Mesenchymal stem cell (in vitro differentiated cells and primary cell): ENCODE measurements around the gene SAMD13.
A peak's percentile ranks its signal among the peaks of the same experiment; 100 is the strongest.

ENCODE experiments used
- DNase-seq: peaks from one replicate; pipeline ENCODE4 v3.0.0-alpha.2; 2013
- H2AFZ ChIP-seq: one replicate; pipeline ENCODE4 v1.6.1; 2013; ENCODE audit warnings: low read depth, mild to moderate bottlenecking, control low read depth, inconsistent platforms, low read length, moderate library complexity
- H2AK5ac ChIP-seq: 2 replicates; pipeline ENCODE4 v1.6.1; 2013; ENCODE audit warnings: low read length, moderate library complexity, mild to moderate bottlenecking, inconsistent platforms; ENCODE audit not compliant: severe bottlenecking
- H2BK120ac ChIP-seq: one replicate; pipeline ENCODE4 v1.6.1; 2013; ENCODE audit warnings: low read depth, mild to moderate bottlenecking, inconsistent platforms, low read length, moderate library complexity
- H2BK12ac ChIP-seq, 2 experiments: one replicate each; pipeline ENCODE4 v1.6.1; 2013; ENCODE audit warnings: inconsistent platforms in 2 of 2, low read length in 2 of 2, mild to moderate bottlenecking in 2 of 2, moderate library complexity in 2 of 2, control low read depth in 1 of 2
- H2BK15ac ChIP-seq: one replicate; pipeline ENCODE4 v1.6.1; 2013; ENCODE audit warnings: mild to moderate bottlenecking, low read depth, inconsistent platforms; ENCODE audit not compliant: poor library complexity, severe bottlenecking
- H2BK5ac ChIP-seq: 2 replicates; pipeline ENCODE4 v1.6.1; 2013; ENCODE audit warnings: low read depth, mild to moderate bottlenecking, low read length, control low read depth, inconsistent platforms; ENCODE audit not compliant: poor library complexity, severe bottlenecking
- H3K14ac ChIP-seq, 2 experiments: one replicate each; pipeline ENCODE4 v1.6.1; 2013; ENCODE audit warnings: inconsistent platforms in 2 of 2, low read length in 2 of 2, control low read depth in 1 of 2, mild to moderate bottlenecking in 1 of 2, moderate library complexity in 1 of 2
- H3K18ac ChIP-seq, 2 experiments: one replicate each; pipeline ENCODE4 v1.6.1; 2013; ENCODE audit warnings: inconsistent platforms in 2 of 2, low read length in 2 of 2, control low read depth in 1 of 2, low read depth in 1 of 2, mild to moderate bottlenecking in 1 of 2
- H3K23ac ChIP-seq, 2 experiments: one replicate each; pipeline ENCODE4 v1.6.1; 2013; ENCODE audit warnings: inconsistent platforms in 2 of 2, low read length in 2 of 2, mild to moderate bottlenecking in 2 of 2, moderate library complexity in 2 of 2, control low read depth in 1 of 2
- H3K27ac ChIP-seq: 2 replicates; pipeline ENCODE4 v1.5.1; 2013; ENCODE audit warnings: mild to moderate bottlenecking, moderate library complexity, low read length, control low read depth, inconsistent platforms; ENCODE audit not compliant: poor library complexity, severe bottlenecking
- H3K27me3 ChIP-seq, 2 experiments: 2 replicates each; pipeline versions ENCODE4 v1.6.1 to v1.7.0; 2013; ENCODE audit warnings: low read length in 2 of 2, mild to moderate bottlenecking in 2 of 2, moderate library complexity in 2 of 2, control low read depth in 1 of 2, inconsistent platforms in 1 of 2; ENCODE audit not compliant: control insufficient read depth in 1 of 2, insufficient read depth in 1 of 2
- H3K36me3 ChIP-seq, 2 experiments: 2 replicates each; pipeline versions ENCODE4 v1.6.1 to v1.7.0; 2013; ENCODE audit warnings: low read length in 2 of 2, control low read depth in 1 of 2, inconsistent platforms in 1 of 2, low read depth in 1 of 2, mild to moderate bottlenecking in 1 of 2; ENCODE audit not compliant: insufficient read depth in 2 of 2, control insufficient read depth in 1 of 2
- H3K4ac ChIP-seq, 2 experiments: one replicate each; pipeline ENCODE4 v1.6.1; 2013; ENCODE audit warnings: inconsistent platforms in 2 of 2, low read length in 2 of 2, mild to moderate bottlenecking in 2 of 2, moderate library complexity in 2 of 2, control low read depth in 1 of 2, low read depth in 1 of 2
- H3K4me1 ChIP-seq: 2 replicates; pipeline ENCODE4 v1.6.1; 2013; ENCODE audit warnings: low read depth, low read length, control low read depth; ENCODE audit not compliant: control insufficient read depth, insufficient read depth
- H3K4me2 ChIP-seq: 2 replicates; pipeline ENCODE4 v1.6.1; 2013; ENCODE audit warnings: low read length, mild to moderate bottlenecking, inconsistent platforms; ENCODE audit not compliant: poor library complexity, severe bottlenecking
- H3K4me3 ChIP-seq, 2 experiments: 2 replicates each; pipeline versions ENCODE4 v1.5.1 to v1.7.0; 2013; ENCODE audit warnings: low read length in 2 of 2, mild to moderate bottlenecking in 2 of 2, control low read depth in 1 of 2, low read depth in 1 of 2; ENCODE audit not compliant: insufficient read depth in 1 of 2
- H3K79me1 ChIP-seq: replicated peaks from 2 replicates; pipeline ENCODE4 v1.6.1; 2013; ENCODE audit warnings: mild to moderate bottlenecking, control low read depth, low read length, inconsistent platforms; ENCODE audit not compliant: poor library complexity, severe bottlenecking
- H3K9ac ChIP-seq: 2 replicates; pipeline ENCODE4 v1.7.0; 2013; ENCODE audit warnings: mild to moderate bottlenecking, low read length, moderate library complexity
- H3K9me3 ChIP-seq: 2 replicates; pipeline ENCODE4 v1.7.0; 2013; ENCODE audit warnings: mild to moderate bottlenecking, low read length; ENCODE audit not compliant: control insufficient read depth
- H4K8ac ChIP-seq: one replicate; pipeline ENCODE4 v1.6.1; 2013; ENCODE audit warnings: inconsistent platforms, mild to moderate bottlenecking, low read length, moderate library complexity
- H4K91ac ChIP-seq: one replicate; pipeline ENCODE4 v1.6.1; 2013; ENCODE audit warnings: mild to moderate bottlenecking, low read length, inconsistent platforms
- WGBS: methylation state at CpG from one replicate; pipeline ENCODE4 v1.1.7; 2013; ENCODE audit warnings: mixed read lengths; 5-methylcytosine and 5-hydroxymethylcytosine counted together

The SAMD13 gene

DNA sequence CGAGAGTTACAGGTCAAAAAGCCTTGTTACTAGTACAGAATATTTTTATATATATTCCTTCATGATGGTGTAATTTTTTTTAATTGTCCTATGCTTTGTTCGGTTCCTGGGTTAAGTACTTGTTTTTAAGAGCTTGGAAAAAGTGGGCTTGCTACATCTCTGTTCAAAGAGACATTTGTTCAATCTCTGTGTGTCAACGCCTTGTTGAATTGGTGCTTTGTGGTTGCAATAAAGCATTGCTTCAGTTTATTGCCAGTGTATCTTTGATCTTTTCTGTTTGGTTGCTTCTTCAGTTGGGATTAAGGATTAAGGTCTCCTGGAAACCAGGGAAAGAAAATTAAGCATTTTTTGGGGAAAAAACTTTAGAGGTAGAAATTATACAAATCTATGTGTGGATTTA, 49.0 kb downstream of the SAMD13 start:
- Histone ChIP-seq H2BK12ac (no peak overlapping the region), H2BK120ac (no peak overlapping the region), H3K27me3 (no peaks in the 10 kb centered on the region), H4K8ac (no peak overlapping the region), H3K4me1 (peaks cover 3% of the 10 kb centered on the region), H4K91ac (no peak overlapping the region), H2BK15ac (no peak overlapping the region), H3K9ac (no peak overlapping the region), H3K9me3 (no peaks in the 10 kb centered on the region), H3K14ac (no peak overlapping the region), H3K27ac (no peak overlapping the region), H3K18ac (no peak overlapping the region), H3K36me3 (no peaks in the 10 kb centered on the region), H3K4me3 (no peak overlapping the region), H2AK5ac (no peak overlapping the region), H3K4ac (no peak overlapping the region), H3K23ac (no peak overlapping the region), H2AFZ (no peak overlapping the region), H3K79me1 (no peaks in the 10 kb centered on the region), H3K4me2 (no peak overlapping the region), H2BK5ac (no peak overlapping the region)
- WGBS, result 86% methylated on average over 2 of the region's 3 CpGs
- no peak for DNase-seq

GRCh38 chr1:84352298-84353106, 51.0 kb downstream of the SAMD13 start:
- H2AK5ac ChIP-seq, result no peak overlapping the region
- H2BK5ac ChIP-seq, result no peak overlapping the region
- H2BK120ac ChIP-seq, result no peak overlapping the region
- no peak overlapping the region for H2AFZ ChIP-seq
- no peaks in the 10 kb centered on the region for H3K36me3 ChIP-seq
- no peak overlapping the region for H4K8ac ChIP-seq
- H3K4ac ChIP-seq, result no peak overlapping the region
- no peak for DNase-seq
- H3K4me3 ChIP-seq, result no peak overlapping the region
- no peak overlapping the region for H3K9ac ChIP-seq
- H2BK12ac ChIP-seq, result no peak overlapping the region
- no peak overlapping the region for H3K27ac ChIP-seq
- peaks cover 3% of the 10 kb centered on the region for H3K4me1 ChIP-seq
- WGBS, result 94% methylated on average over 3 of the region's 3 CpGs
- no peaks in the 10 kb centered on the region for H3K79me1 ChIP-seq
- no peaks in the 10 kb centered on the region for H3K27me3 ChIP-seq
- H3K18ac ChIP-seq, result no peak overlapping the region
- H3K14ac ChIP-seq, result no peak overlapping the region
- H3K4me2 ChIP-seq, result no peak overlapping the region
- H3K23ac ChIP-seq, result no peak overlapping the region
- no peaks in the 10 kb centered on the region for H3K9me3 ChIP-seq
- H4K91ac ChIP-seq, result no peak overlapping the region
- no peak overlapping the region for H2BK15ac ChIP-seq

DNA sequence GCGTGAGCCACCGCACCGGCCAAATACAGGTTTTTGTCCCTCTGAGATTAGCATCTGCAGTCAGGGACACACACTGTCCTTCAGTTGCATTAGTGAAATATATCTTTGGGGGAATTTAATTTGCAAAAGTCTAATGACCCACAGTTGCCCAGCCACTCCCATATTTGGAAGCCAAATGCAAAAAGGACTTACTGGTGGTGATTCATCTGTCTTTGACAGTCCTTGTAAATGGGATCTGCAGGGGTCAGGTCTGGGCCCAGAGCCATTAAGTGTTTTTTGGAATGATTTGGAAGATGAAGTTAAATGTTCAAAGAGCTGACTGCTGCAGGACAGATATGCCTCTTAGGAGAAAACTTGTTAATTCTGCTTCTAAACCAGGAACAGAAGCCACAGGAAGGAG, 52.2 kb downstream of the SAMD13 start:
- Histone ChIP-seq H2BK12ac (peak overlapping the region in 1 of 2 experiments; percentile 45), H2AFZ (no peak overlapping the region), H4K91ac (no peak overlapping the region), H3K36me3 (no peaks in the 10 kb centered on the region), H3K9ac (no peak overlapping the region), H2BK120ac (peak overlapping the region; percentile 24), H3K23ac (no peak overlapping the region), H2AK5ac (no peak overlapping the region), H3K4me2 (no peak overlapping the region), H3K79me1 (no peaks in the 10 kb centered on the region), H2BK5ac (no peak overlapping the region), H3K4me1 (no peaks in the 10 kb centered on the region), H3K27ac (no peak overlapping the region), H3K9me3 (no peaks in the 10 kb centered on the region), H3K27me3 (no peaks in the 10 kb centered on the region), H3K14ac (peak overlapping the region in 1 of 2 experiments; percentile 22), H3K4ac (no peak overlapping the region), H3K18ac (no peak overlapping the region), H2BK15ac (no peak overlapping the region), H3K4me3 (no peak overlapping the region), H4K8ac (no peak overlapping the region)
- 100% methylated on average over 1 of the region's 3 CpGs for WGBS
- DNase-seq, result no peak

DNA sequence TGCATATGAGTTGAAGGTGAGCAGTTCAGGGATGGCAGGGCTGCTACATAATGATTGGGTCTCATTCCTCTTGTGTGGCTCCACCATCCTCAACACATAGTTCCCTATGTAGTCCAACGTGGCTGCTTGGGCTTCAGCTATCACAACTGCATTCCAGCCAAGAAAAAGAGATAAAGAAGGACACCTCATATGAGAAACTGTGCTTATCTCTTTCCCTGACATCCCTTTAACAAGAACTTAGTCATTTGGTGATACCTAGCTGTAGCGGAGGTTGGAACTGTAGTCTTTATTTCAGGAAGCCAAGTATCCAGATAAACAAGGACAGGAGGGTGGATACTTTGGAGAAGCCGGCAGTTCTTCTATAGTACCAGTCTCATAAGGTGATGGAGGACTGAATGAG, 54.0 kb downstream of the SAMD13 start:
- no peak overlapping the region for H3K27ac ChIP-seq
- no peak overlapping the region for H3K23ac ChIP-seq

More for the DNA sequence above, 54.0 kb downstream of the SAMD13 start:
- DNase-seq, result no peak
- Histone ChIP-seq H3K36me3 (no peaks in the 10 kb centered on the region), H2AFZ (no peak overlapping the region), H3K4me3 (no peak overlapping the region), H4K91ac (no peak overlapping the region), H3K4me1 (no peaks in the 10 kb centered on the region), H3K4ac (no peak overlapping the region), H2BK120ac (no peak overlapping the region), H2AK5ac (no peak overlapping the region), H3K18ac (no peak overlapping the region), H2BK12ac (no peak overlapping the region), H2BK5ac (no peak overlapping the region), H3K14ac (peak overlapping the region in 1 of 2 experiments; percentile 26), H3K9me3 (no peaks in the 10 kb centered on the region), H3K27me3 (no peaks in the 10 kb centered on the region), H3K4me2 (no peak overlapping the region), H3K9ac (no peak overlapping the region), H3K79me1 (no peaks in the 10 kb centered on the region), H4K8ac (no peak overlapping the region), H2BK15ac (no peak overlapping the region)
- 69% methylated on average over 3 of the region's 3 CpGs for WGBS
